Natural killer cell (primary cell): ENCODE measurements around the gene MGAT5B. TPM values are rescaled to one million over a fixed set of nuclear protein-coding genes. Genes with fewer than 3 reads are reported as not detected.

ENCODE experiments used
- ATAC-seq, 3 donors: fragments of 150-1000 bp in 2 of 3; fragments of 200-7000 bp in 1 of 3; cut with Tn5 transposase; 1 replicate in 1 of 3; 2 replicates in 2 of 3; pipeline ENCODE4 v1.10.0; 2021; ENCODE audit warnings: mild to moderate bottlenecking in 2 of 3, moderate library complexity in 2 of 3
- DNase-seq, 2 donors: peaks; one replicate each; pipeline versions ENCODE4 v3.0.0 to v3.0.0-alpha.2; 2013 to 2021; ENCODE audit warnings: mixed read lengths in 1 of 2
- H3K27ac ChIP-seq: one replicate; pipeline ENCODE4 v1.5.1; 2013; ENCODE audit warnings: mild to moderate bottlenecking, low read length
- H3K27me3 ChIP-seq: one replicate; pipeline ENCODE4 v1.6.1; 2013; ENCODE audit warnings: low read length; ENCODE audit not compliant: control insufficient read depth, insufficient read depth
- H3K36me3 ChIP-seq: one replicate; pipeline ENCODE4 v1.6.1; 2013; ENCODE audit warnings: low read length; ENCODE audit not compliant: control insufficient read depth, insufficient read depth
- H3K4me1 ChIP-seq: one replicate; pipeline ENCODE4 v1.6.1; 2013; ENCODE audit warnings: low read length; ENCODE audit not compliant: control insufficient read depth, insufficient read depth
- H3K4me3 ChIP-seq: one replicate; pipeline ENCODE4 v1.5.1; 2013; ENCODE audit warnings: low read length
- H3K9me3 ChIP-seq: one replicate; pipeline ENCODE4 v1.6.1; 2013; ENCODE audit warnings: low read length; ENCODE audit not compliant: control insufficient read depth, insufficient read depth
- H3K27ac Mint-ChIP-seq, 2 donors: one replicate each; pipeline ENCODE4 v1.8.0; 2022; ENCODE audit warnings: mild to moderate bottlenecking in 2 of 2, mixed read lengths in 2 of 2, moderate library complexity in 1 of 2
- H3K27me3 Mint-ChIP-seq, 2 donors: one replicate each; pipeline ENCODE4 v1.8.0; 2022; ENCODE audit warnings: low read depth in 2 of 2, mixed read lengths in 2 of 2
- H3K36me3 Mint-ChIP-seq: one replicate; pipeline ENCODE4 v1.8.0; 2022; ENCODE audit warnings: mixed read lengths
- H3K4me1 Mint-ChIP-seq, 2 donors: one replicate each; pipeline ENCODE4 v1.8.0; 2022; ENCODE audit warnings: mixed read lengths in 2 of 2
- H3K4me3 Mint-ChIP-seq: one replicate; pipeline ENCODE4 v1.8.0; 2022; ENCODE audit warnings: mild to moderate bottlenecking, moderate library complexity, mixed read lengths
- H3K9me3 Mint-ChIP-seq, 2 donors: one replicate each; pipeline ENCODE4 v1.8.0; 2022; ENCODE audit warnings: mixed read lengths in 2 of 2
- WGBS: methylation state at CpG from one replicate; pipeline ENCODE4 v1.1.7; 2013; ENCODE audit warnings: missing lambda C conversion rate; ENCODE audit not compliant: insufficient coverage; 5-methylcytosine and 5-hydroxymethylcytosine counted together
- intact Hi-C: fragments of 100-400 bp; cut with micrococcal nuclease; formaldehyde crosslinking; loops from one replicate; pipeline ENCODE4 v1.14.2; 2022
- total RNA-seq, 4 donors: library from RNA; stranded (reverse); fragments of 120-200 nt in 1 of 4; gene quantifications; one replicate each; pipeline versions ENCODE4 v1.2.3 to v1.2.4, GENCODE V29; 2013 to 2022
- TF ChIP-seq, protein P1 (sequence below): fragments of 200-600 bp; IDR thresholded peaks from one replicate; pipeline ENCODE4 v1.8.0; 2022; ENCODE audit warnings: antibody characterized with exemption

MGAT5B gene
- total RNA-seq, 3 donors from 2014 or later (not counting 1 experiment from before 2014, with no cell fraction given) = not detected

DNA sequence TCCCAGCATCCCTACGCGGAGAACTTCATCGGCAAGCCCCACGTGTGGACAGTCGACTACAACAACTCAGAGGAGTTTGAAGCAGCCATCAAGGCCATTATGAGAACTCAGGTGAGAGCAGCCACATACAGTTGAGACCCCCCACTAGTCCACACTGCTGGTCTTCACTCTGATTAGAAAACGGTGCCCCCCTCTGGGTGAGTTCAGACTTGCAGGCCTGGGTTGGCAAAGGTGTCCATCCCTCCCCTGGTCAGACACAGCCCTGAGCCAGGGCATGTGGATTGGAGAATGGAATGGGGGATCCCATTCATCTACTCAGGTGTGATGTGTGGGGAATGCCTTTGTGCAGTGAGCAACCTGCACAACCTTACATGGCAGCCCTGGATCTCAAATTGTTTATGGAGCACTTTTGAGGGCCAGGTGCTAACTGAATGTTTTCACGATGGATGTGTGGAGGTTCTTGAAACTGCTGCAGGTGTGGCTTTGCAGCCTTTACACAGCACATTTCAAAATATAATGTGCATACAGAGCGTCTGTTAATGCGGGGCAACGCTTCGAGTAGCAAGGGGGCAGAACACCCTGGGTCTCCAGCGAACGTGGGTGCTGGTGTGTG lies 72.6 kb downstream of the MGAT5B start:
- no peak overlapping the region for H3K4me3 Mint-ChIP-seq
- intact Hi-C loops = no loop called here

GRCh38 chr17:76943202-76943601 lies 75.0 kb downstream of the MGAT5B start:
- Histone ChIP-seq H3K9me3 (no peaks in the 10 kb centered on the region), H3K27ac (no peak overlapping the region), H3K27me3 (no peaks in the 10 kb centered on the region), H3K36me3 (no peaks in the 10 kb centered on the region), H3K4me1 (no peaks in the 10 kb centered on the region), H3K4me3 (no peak overlapping the region)
- Mint-ChIP-seq H3K27ac (no peak overlapping the region), H3K4me3 (no peak overlapping the region), H3K9me3 (no peaks in the 10 kb centered on the region), H3K27me3 (no peaks in the 10 kb centered on the region), H3K4me1 (no peaks in the 10 kb centered on the region), H3K36me3 (no peaks in the 10 kb centered on the region)
- DNase-seq = no peak
- WGBS = 78% methylated on average over 5 of the region's 7 CpGs
- TF ChIP-seq, protein P1, sequence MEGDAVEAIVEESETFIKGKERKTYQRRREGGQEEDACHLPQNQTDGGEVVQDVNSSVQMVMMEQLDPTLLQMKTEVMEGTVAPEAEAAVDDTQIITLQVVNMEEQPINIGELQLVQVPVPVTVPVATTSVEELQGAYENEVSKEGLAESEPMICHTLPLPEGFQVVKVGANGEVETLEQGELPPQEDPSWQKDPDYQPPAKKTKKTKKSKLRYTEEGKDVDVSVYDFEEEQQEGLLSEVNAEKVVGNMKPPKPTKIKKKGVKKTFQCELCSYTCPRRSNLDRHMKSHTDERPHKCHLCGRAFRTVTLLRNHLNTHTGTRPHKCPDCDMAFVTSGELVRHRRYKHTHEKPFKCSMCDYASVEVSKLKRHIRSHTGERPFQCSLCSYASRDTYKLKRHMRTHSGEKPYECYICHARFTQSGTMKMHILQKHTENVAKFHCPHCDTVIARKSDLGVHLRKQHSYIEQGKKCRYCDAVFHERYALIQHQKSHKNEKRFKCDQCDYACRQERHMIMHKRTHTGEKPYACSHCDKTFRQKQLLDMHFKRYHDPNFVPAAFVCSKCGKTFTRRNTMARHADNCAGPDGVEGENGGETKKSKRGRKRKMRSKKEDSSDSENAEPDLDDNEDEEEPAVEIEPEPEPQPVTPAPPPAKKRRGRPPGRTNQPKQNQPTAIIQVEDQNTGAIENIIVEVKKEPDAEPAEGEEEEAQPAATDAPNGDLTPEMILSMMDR = no peak
- intact Hi-C loops = no loop called here
- no peak for ATAC-seq

More for the DNA sequence above, 72.6 kb downstream of the MGAT5B start:
- H3K4me1 ChIP-seq = no peaks in the 10 kb centered on the region
- 94% methylated on average over 13 of the region's 13 CpGs for WGBS
- Mint-ChIP-seq H3K27ac (no peak overlapping the region), H3K9me3 (no peaks in the 10 kb centered on the region), H3K4me1 (no peaks in the 10 kb centered on the region), H3K36me3 (no peaks in the 10 kb centered on the region), H3K27me3 (no peaks in the 10 kb centered on the region)
- no peak overlapping the region for H3K4me3 ChIP-seq
- H3K27ac ChIP-seq = no peak overlapping the region
- H3K27me3 ChIP-seq = no peaks in the 10 kb centered on the region
- TF ChIP-seq, protein P1 = no peak
- DNase-seq (no peak), ATAC-seq (no peak)
- no peaks in the 10 kb centered on the region for H3K9me3 ChIP-seq
- H3K36me3 ChIP-seq = no peaks in the 10 kb centered on the region

GRCh38 chr17:76943781-76944213 lies 75.6 kb downstream of the MGAT5B start:
- Mint-ChIP-seq H3K27me3 (no peaks in the 10 kb centered on the region), H3K4me3 (no peak overlapping the region), H3K27ac (no peak overlapping the region), H3K4me1 (no peaks in the 10 kb centered on the region), H3K9me3 (no peaks in the 10 kb centered on the region), H3K36me3 (no peaks in the 10 kb centered on the region)
- H3K27ac ChIP-seq = no peak overlapping the region
- DNase-seq (no peak), ATAC-seq (no peak)
- WGBS = 92% methylated on average over 9 of the region's 9 CpGs
- no peaks in the 10 kb centered on the region for H3K4me1 ChIP-seq
- H3K9me3 ChIP-seq = no peaks in the 10 kb centered on the region
- intact Hi-C loops = no loop called here
- H3K27me3 ChIP-seq = no peaks in the 10 kb centered on the region
- H3K36me3 ChIP-seq = no peaks in the 10 kb centered on the region
- TF ChIP-seq, protein P1 = no peak
- H3K4me3 ChIP-seq = no peak overlapping the region

DNA sequence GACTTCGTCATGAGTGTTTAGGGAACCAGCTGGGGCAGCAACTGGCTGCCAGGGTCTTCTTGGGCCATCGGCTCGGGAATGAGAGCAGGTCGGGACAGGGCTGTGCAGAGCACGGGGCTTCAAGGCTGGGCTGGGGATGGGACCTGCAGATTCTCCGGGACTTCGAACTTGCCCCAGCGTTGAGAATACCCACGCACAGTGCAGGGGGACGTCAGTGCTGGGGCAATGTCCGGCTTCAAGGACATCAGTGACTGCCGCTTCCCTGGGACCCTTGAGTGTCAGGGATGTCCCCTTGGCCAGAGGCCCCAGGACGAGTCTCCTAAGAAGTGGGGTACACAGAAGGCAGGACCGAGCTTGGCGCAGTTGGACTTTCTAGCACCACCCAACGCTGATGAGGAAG lies 76.3 kb downstream of the MGAT5B start:
- no peak for ATAC-seq
- TF ChIP-seq, protein P1 = no peak
- WGBS = 88% methylated on average over 16 of the region's 16 CpGs
- no peaks in the 10 kb centered on the region for H3K36me3 ChIP-seq
- DNase-seq = no peak
- no peaks in the 10 kb centered on the region for H3K27me3 ChIP-seq
- Mint-ChIP-seq H3K4me3 (no peak overlapping the region), H3K9me3 (no peaks in the 10 kb centered on the region), H3K27me3 (no peaks in the 10 kb centered on the region), H3K4me1 (no peaks in the 10 kb centered on the region), H3K27ac (no peak overlapping the region), H3K36me3 (no peaks in the 10 kb centered on the region)
- no peak overlapping the region for H3K4me3 ChIP-seq
- H3K27ac ChIP-seq = no peak overlapping the region
- intact Hi-C loops = no loop called here
- no peaks in the 10 kb centered on the region for H3K4me1 ChIP-seq
- H3K9me3 ChIP-seq = no peaks in the 10 kb centered on the region
